HG03060 (cell line): ENCODE data around the gene ASAH2.
A peak's percentile ranks its signal among the peaks of the same experiment; 100 is the strongest.
"Not testable (repeated sequence)": the region's sequence is repeated elsewhere in the genome, so short reads cannot be mapped to it uniquely, and the experiment has no call there.

Experiments
- ATAC-seq: cut with Tn5 transposase; IDR thresholded peaks from one replicate; pipeline ENCODE4 v1.9.1; 2021; ENCODE audit warnings: low read depth, moderate number of reproducible peaks; ENCODE audit not compliant: unreplicated experiment

ASAH2 gene

DNA sequence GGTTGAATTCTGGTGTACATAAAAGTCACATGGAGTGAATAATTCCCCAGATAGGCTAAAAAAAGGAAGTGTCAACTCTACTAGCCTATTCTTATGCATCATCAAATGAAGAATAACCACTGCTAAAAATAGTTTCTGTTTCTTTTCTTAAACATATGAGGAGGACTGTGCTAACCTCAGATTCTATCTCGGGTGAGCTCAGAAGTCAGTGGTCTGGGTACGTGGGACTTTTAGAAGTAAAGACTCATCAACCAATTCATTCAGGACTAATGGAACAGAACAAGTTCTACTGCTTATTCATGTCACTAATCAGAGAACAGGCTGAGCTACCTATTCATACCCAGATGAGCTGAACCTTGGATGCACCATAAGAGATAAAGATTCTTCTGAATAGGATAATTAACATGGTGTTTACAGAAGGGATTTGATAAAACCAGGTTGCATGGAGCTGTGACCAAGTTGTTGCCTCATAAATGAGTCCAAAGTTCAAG lies 9.5 kb upstream of the ASAH2 start:
- peak; percentile 97 for ATAC-seq

DNA sequence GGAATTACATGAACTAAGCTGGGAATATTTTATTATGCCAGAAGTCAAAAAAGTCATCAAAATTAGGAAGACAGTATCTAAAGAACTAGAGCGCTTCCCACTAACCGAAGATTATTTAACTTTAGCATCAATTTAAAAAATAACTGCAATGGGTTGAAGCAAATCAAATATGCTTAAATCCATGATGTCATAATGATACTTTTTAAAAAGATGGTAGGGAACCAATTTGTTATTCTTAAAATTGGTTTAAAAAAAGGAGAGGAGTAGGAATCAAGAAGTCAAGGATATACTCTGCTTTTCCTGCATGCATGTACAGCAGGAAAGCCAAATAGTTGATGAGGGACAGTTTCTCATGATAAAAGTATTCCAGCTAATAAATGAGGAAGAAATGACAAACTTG lies 3.2 kb upstream of the ASAH2 start:
- ATAC-seq = no peak

DNA sequence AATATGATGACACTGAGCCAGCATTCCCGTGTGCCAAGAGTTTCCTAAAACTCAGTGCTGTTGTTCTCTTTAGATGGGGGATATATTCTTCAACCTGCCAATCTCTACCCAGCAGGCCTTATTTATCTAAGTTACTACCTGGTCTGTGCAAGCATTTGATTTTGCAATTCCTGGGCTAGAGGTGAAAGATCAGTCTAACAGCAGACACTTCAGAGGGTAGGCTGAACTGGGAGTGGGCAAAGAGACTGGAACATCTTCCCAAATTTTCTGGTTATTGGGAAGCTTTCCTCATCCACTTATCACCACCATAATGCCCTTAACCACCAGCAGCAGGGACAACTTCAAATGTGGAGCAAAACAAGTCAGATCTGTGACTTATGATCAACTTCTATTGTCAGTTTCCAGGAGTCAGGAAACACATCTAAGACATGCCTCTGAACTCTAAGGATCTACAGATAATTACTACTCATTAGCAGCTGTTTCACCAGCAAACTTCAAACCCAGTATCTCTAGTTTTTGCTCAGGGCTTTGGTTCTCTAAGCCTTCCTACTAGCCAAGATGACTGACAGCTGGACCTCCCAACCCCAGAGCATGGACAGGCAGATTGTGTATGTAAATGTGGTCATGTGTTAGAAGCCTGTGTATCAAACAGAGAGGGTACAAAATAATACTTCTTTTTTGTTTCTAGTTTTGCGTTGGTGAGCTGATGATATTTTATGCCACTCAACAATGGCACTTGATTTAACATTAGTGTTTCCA lies 1.0 kb downstream of the ASAH2 start:
- no peak for ATAC-seq

DNA sequence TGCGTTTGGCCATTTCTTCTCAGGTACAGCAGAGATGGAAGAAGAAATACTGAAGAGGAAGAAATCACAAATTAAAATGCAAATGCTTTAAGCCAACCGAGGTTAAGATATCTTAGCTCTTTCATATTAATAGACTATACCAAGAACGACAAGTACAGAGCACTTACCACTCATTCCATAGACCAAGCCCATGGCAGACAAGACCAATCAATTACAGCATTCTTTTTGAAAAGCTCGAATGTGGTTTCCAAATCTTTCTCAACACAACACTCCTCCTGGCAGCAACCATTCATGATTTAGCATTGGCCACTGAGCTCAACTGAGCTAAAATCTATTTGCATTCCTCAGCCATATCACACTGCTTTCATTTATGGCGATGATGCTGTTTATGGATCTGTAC lies 2.7 kb downstream of the ASAH2 start:
- no peak for ATAC-seq

DNA sequence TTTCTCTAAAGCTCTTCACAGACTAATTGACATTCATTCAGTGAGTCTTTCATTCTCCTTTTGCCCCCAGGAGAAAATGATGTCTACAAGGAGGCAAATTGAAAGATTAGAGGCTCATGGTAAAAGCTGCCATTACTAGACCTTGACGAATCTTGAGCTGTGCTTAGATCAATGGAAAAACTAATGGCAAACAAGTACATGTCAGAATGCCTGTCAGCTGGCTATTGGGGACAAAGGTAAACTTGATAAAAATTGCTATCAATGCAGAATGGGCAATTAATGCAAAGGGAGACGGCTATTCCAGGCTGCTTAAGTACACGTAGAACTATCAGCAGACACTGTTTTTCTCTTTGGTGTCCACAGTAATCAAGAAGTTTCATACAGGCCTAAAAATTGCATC lies 3.3 kb downstream of the ASAH2 start:
- ATAC-seq = no peak

DNA sequence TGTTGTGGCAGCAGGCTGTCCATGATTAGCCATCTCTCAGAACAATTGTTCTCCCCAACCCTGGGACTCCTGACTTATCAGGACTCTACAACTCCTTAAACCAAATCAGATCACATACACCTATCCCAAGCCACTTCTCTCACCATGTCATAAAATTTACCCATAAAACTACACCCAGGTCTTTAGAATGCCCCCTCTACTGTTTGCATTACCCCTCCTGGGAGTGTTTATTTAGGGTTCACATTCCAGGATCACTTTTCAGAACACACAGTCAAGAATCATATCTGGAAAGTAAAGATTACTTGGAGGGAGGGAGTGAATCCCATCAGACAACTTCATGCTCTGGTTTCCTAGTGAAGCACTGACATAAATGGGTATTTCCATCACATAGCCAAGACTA lies 7.1 kb downstream of the ASAH2 start:
- no peak for ATAC-seq

DNA sequence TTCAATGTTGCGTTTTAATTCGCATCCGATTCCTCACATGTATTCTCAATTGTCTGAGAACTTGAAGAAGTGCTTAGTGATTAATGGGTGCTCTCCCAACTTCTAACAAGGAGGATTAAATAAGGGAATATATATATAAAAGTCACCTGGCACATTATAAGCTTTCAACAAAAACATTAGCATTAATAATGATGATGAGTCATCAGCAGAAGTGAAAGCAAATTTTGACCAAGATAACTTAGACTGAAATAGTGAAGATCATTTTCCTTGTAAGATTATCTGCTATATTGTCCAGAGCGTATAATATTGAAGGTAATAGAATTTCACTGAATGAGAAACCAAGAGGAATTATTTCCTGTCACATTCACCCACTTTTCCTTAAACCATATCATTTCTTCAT lies 8.5 kb downstream of the ASAH2 start:
- ATAC-seq = no peak

DNA sequence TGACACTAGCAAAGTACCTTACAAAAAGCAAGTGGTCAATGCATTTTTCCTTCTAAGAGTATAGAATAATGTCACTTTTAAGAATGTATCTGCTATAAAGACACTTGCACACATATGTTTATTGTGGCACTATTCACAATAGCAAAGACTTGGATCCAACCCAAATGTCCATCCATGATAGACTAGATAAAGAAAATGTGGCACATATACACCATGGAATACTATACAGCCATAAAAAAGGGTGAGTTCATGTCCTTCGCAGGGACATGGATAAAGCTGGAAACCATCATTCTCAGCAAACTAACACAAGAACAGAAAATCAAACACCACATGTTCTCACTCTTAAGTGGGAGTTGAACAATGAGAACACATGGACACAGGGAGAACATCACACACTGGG lies 9.8 kb downstream of the ASAH2 start:
- ATAC-seq = not testable (repeated sequence)

DNA sequence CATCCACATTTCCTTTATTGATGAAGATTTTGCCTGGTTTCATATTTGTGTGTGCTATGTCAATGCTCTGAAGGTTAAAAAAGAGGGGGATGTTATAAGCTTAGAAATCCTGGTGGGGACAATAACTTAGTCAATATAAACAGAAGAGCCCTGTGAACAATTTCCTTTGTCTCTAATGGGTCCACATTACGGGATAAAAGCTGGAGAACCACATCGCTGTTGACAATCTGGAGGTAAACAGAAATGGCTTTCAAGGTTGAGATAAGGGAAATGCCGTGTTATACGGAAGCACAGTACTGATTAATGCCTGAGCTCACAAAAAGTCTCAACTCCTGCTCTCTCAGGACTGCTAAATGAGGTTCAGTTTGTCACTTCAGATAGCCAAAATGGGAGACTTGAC lies 16.8 kb downstream of the ASAH2 start:
- no peak for ATAC-seq

DNA sequence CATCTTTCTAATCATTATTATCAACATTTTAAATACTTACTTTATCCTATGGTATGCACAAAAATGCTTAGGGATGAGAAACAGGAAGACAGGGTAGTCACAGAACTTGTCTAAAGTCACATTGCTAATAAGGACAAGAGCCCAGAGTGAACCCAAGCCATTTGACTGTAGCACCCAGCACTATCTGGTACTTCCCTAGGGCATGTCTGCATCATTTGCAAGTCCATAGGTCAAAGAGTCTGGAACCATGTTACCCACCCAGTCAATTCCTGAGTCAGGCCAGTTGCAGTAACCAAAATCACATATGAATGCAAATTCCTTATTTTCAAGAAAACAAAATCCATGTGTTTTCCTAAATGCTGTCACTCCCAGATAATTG lies 19.1 kb downstream of the ASAH2 start:
- no peak for ATAC-seq

DNA sequence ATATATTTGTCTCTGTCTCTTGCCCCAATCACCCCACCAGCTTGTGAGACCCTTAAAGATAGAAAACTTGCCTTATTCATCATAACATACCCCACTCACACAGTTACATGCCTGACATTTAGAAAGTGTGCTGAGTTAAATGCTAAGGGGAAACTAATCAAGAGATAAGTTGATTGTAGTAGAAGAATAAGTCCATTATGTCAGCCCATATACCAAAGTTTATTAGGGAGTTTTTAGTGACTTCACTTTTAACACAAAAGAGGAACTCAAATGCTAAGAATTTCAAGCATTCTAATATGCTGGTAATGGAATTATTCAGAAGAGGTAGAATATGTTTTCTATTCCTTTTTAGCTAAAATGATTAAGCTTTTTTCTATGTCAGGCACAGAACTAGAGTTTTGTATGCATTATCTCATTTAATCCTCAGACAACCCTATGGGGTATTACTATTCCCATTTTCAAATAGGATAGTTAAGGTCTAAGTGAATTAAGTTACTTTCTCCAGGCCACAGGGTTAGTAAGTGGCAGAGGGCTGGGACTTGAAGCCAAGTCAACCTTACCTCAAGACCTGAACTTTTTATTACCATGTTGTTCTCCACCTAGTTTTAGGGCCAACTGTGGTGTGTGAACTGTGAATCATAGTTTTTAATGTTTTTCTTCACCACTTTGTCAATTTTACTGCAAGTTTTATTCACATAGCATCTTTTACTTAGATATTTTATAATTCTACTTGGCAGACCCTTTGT lies 19.6 kb downstream of the ASAH2 start:
- ATAC-seq = no peak

DNA sequence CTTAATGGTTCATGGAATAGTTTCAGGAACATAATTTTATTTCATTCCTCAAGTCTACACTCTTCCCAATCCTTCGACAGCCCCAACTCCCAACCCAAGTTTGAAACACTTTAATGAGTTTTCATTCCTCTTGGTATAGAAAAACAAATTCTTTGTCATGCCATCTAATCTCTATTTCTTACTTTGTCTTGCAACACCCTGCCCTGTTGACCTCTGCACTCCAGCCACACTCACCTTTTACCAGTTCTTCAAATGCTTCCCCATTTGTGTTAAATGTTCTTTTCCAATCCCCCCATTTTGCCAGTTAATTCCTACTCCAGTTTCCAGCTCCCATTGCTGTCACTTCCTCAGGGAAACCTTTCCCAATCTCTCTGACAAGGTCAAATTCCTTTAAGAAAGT lies 21.9 kb downstream of the ASAH2 start:
- no peak for ATAC-seq

DNA sequence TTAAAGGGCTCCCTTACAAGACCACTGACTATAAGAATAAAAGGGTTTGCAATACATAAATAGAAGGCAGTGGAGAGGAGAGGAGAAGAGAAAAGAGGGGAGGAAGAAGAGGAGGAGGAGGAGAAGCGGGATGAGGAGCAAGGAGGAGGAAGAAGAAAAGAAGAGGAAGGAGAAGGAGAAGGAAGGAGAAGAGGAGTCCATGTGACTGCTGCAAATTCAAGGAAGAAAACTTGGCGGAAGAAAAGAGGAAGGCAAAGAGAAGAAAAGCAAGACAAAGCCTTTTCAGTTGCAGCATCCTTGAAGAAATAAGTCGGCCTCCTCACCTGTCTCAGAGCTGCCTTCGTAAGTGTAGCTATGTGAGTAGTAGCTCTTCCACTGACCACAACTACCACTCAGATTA lies 22.6 kb downstream of the ASAH2 start:
- ATAC-seq = no peak

DNA sequence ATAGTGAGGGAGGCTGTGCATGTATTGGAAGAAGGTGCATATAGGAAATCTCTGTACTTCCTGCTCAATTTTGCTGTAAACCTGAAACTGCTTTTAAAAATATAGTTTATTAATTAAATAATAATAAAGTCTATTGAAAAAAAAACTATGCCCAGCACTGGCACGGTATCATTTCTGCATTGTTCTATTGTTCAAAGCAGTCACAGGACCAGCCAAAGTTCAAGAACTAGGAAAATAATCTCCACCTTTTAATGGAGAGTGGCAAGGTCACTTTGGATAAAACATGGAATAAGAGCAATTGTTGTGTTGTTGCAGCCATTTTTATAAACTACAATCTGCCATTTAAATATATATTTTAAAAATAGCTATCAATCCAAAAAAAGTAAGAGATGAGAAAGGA lies 24.7 kb downstream of the ASAH2 start:
- no peak for ATAC-seq

DNA sequence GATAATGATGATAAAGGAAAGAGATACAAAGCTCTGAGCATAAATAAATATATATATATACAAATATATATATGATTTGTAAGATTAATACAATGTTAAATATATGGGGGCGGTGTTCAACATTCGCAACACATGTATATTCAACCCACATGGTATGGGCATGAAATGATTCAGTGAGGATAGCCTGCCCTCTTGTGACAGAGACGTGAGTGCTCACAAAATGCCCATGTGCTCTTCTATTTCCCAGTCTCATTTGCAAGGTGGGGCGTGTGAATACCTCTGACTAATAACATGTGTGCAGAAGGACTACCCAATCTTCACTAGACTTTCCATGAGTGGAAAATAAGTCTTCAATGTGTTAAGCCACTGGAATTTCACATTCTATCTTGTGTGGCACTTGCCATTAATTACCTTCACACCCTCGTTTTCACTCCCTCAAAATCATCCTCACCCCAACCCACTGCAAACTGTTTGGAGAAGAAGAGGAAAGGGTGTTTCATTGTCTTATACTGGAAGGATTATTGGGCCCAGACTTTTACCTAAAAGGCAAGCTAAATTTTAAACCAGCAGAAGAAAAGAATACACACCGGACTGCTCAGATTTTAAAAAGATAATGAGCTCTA lies 26.9 kb downstream of the ASAH2 start:
- ATAC-seq = peak; percentile 88

DNA sequence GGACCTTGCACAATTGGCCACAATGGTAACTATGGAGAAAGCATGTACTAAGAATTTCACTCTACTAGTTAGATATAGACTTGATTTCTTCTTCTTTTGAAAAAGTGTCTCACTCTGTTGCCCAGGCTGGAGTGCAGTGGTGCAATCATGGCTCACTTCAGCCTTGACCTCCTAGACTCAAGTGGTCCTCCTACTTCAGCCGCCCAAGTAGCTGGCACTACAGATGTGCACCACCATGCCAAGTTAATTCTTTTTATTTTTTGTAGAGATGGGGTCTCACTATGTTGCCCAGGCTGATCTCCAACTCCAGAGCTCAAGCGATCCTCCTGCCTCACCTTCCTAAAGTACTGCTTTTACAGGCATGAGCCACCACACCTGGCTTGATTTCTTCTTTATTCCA lies 29.1 kb downstream of the ASAH2 start:
- ATAC-seq = no peak

DNA sequence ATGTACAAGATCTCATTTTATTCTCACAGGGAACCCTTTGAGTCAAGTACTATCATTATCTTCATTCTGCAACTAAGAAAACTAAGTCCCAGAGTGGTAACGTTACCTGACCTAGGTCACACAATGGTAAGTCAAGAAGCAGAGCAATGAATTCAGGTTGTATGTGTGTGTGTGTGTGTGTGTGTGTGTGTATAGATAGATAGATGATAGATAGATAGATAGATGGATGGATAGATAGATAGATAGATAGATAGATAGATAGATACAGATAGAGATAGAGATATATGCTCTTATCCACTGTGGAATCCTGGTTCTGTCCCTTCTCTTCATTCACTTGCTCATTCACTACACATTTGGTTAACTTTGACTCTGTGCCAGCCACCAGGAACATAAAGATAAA lies 29.8 kb downstream of the ASAH2 start:
- ATAC-seq = no peak

DNA sequence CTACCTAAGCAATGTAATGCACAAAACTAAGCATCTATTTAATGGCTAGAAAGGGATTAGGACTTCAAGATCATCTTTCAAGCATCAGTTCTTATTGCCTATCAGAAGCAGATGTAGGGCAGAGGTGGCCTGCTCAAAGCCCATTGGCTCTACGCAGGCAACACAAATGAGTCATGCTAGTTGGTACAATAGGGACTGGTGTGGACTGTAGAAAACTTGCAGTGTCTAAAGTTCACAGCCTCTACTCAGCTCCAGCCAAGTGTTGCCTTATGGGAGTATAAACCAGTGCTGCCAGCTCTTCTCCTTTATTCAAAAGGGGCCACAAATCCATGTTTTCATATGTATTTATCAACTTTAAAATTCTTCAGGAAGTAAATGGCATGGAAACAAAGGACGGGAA lies 31.7 kb downstream of the ASAH2 start:
- no peak for ATAC-seq

DNA sequence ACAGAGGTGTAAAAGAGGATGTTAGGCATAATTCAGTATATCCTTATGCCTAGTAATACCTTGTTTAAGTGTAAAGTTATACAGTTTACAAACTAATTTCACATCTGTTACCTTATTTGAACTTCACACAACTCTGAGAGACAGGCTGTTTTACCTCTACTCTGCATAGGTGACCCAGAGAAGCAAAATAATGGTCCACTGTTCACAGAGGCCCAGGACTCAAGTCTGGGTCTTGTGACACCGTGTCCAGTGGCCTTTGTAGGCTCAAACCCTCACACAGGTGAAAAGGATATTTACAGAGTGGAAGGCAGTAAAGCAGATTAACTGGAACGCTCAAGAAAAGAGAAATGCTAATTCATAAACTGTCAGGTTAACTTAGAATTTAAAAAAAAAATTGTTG lies 32.1 kb downstream of the ASAH2 start:
- ATAC-seq = no peak

DNA sequence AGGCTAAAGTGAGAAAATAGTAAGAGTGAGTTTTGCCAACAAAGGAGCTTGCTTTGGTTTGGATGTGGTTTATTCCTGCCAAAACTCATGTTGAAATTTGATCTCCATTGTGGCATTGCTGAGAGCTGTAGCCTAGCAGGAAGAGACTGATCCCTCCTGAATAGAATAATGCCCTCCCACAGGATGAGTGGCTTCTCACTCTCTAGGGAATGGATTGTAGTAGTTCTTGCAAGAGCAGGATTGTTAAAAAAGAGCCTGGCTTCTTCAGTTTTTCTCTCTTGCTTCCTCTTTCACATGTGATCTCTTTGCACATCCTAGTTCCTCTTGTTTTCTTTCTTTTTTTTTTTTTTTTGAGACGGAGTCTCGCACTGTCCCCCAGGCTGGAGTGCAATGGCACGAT lies 34.4 kb downstream of the ASAH2 start:
- no peak for ATAC-seq

DNA sequence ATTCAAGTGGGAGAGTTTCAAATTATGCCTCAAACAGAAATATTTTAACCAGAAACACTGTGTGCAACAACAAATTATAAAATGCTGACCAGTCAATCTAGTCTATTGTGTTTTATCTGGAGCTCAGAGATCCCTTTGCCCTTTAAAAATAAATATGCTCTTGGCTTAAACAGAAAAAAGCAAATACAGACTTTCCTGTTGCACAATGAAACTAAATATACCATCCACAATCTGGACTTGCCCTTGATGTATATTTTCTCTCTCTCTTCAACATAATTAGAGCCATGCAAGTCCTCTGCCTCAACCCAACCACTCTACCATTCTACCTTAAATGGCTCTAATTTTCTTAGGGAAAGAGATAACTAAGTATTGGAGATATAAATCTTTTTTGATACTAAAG lies 34.9 kb downstream of the ASAH2 start:
- ATAC-seq = no peak

DNA sequence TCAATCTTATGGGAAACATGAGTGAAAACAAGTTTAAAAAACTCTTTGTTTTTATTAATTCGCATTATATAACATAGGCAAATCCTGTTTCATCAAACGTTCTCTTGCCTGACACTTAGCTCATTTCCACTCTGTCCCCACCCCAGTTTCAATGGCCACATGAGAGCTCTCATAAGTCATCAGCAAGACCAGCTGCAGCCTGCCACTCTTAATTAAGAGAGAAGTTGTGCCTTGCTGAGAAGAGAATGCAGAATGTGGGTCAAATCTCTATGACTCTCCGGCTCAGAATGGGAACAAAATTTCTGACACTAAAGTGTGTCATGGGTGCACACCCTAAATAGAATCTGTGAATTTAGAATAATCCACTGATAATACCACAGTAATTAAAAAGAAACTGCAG lies 39.6 kb downstream of the ASAH2 start:
- ATAC-seq = no peak
